Kidney epithelial cell (primary cell): ENCODE measurements around the gene CHL1. TPM values are rescaled to one million over a fixed set of nuclear protein-coding genes. Genes with fewer than 3 reads are reported as not detected.

Experiments
- DNase-seq: peaks from one replicate; pipeline ENCODE4 v3.0.0-alpha.2; 2010; ENCODE audit warnings: low read depth
- H3K27me3 ChIP-seq: 2 replicates; pipeline ENCODE4 v1.6.0; 2011; ENCODE audit warnings: low read length; ENCODE audit not compliant: control insufficient read depth, insufficient read depth
- H3K36me3 ChIP-seq: 2 replicates; pipeline ENCODE4 v1.5.1; 2011; ENCODE audit warnings: low read length; ENCODE audit not compliant: control insufficient read depth, insufficient read depth
- H3K4me3 ChIP-seq: 2 replicates; pipeline ENCODE4 v1.5.1; 2011; ENCODE audit warnings: low read depth, mild to moderate bottlenecking, control low read depth, low read length
- total RNA-seq: library from RNA; depleted of rRNA; stranded (reverse); fragments of >200 nt; gene quantifications from 2 replicates; pipeline ENCODE4 v1.2.3, GENCODE V29; 2015
- TF ChIP-seq, protein P1 (sequence below): IDR thresholded peaks from 2 replicates; pipeline ENCODE4 v1.5.1; 2011; ENCODE audit warnings: mild to moderate bottlenecking, moderate library complexity, low read length, control low read depth, inconsistent platforms; ENCODE audit not compliant: insufficient read depth, poor library complexity, severe bottlenecking

CHL1 gene
- total RNA-seq, 1 donor from 2014 or later, result 0.33 TPM

- TF ChIP-seq, protein P1, sequence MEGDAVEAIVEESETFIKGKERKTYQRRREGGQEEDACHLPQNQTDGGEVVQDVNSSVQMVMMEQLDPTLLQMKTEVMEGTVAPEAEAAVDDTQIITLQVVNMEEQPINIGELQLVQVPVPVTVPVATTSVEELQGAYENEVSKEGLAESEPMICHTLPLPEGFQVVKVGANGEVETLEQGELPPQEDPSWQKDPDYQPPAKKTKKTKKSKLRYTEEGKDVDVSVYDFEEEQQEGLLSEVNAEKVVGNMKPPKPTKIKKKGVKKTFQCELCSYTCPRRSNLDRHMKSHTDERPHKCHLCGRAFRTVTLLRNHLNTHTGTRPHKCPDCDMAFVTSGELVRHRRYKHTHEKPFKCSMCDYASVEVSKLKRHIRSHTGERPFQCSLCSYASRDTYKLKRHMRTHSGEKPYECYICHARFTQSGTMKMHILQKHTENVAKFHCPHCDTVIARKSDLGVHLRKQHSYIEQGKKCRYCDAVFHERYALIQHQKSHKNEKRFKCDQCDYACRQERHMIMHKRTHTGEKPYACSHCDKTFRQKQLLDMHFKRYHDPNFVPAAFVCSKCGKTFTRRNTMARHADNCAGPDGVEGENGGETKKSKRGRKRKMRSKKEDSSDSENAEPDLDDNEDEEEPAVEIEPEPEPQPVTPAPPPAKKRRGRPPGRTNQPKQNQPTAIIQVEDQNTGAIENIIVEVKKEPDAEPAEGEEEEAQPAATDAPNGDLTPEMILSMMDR, result no peak
- no peaks in the 10 kb centered on the region for H3K27me3 ChIP-seq
- H3K36me3 ChIP-seq, result no peaks in the 10 kb centered on the region
- DNase-seq, result no peak
- H3K4me3 ChIP-seq, result no peak overlapping the region
These were observed 149.6 kb downstream of the CHL1 start for GRCh38 chr3:346186-346585.

DNA sequence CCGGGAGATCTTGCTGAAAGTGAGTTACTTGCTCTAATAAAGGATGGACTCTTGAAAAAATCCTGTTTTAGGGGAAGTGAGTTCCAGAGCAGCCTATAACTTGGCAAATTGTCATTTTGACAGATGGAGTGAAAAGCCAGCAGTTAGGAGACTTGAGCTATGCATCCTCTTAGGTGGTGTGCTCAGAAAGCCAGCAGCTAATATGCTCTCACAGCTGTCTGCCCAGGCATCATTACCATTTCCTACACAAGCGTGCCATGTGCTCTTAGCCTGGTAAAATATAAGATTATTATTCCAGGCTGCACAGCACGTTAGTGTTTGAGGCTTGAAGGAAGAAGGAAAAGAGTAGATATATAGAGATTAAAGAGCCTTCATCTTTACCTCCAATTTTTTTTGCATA is 151.0 kb downstream of the CHL1 start:
- H3K4me3 ChIP-seq, result no peak overlapping the region
- TF ChIP-seq, protein P1, result no peak
- no peaks in the 10 kb centered on the region for H3K27me3 ChIP-seq
- no peaks in the 10 kb centered on the region for H3K36me3 ChIP-seq
- DNase-seq, result no peak

- H3K36me3 ChIP-seq, result no peaks in the 10 kb centered on the region
- TF ChIP-seq, protein P1, result no peak
- no peak overlapping the region for H3K4me3 ChIP-seq
- H3K27me3 ChIP-seq, result no peaks in the 10 kb centered on the region
- no peak for DNase-seq
These were observed 154.4 kb downstream of the CHL1 start for GRCh38 chr3:350871-351371.

- no peak for DNase-seq
- H3K27me3 ChIP-seq, result no peaks in the 10 kb centered on the region
- H3K4me3 ChIP-seq, result no peak overlapping the region
- TF ChIP-seq, protein P1, result no peak
- no peaks in the 10 kb centered on the region for H3K36me3 ChIP-seq
These were observed 156.0 kb downstream of the CHL1 start for GRCh38 chr3:352599-352998.

- H3K4me3 ChIP-seq, result no peak overlapping the region
- H3K27me3 ChIP-seq, result no peaks in the 10 kb centered on the region
- no peaks in the 10 kb centered on the region for H3K36me3 ChIP-seq
- DNase-seq, result no peak
- TF ChIP-seq, protein P1, result no peak
These were observed 156.7 kb downstream of the CHL1 start for GRCh38 chr3:353191-353739.

DNA sequence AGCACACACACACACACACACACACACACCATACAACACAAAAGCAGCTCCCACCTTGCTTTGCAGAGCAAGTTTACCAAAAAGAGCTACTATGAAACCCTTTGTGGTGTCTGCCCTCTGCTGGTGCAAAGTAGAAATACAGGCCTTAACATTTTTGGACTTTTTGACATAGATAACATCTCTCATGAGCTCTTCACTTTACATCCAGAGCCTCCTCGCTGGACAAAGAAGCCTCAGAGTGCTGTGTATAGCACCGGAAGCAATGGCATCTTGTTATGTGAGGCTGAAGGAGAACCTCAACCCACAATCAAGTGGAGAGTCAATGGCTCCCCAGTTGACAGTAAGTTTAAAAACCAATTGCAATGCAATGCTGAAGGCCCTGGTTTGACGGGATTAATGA is 157.9 kb downstream of the CHL1 start:
- Histone ChIP-seq H3K27me3 (no peaks in the 10 kb centered on the region), H3K36me3 (no peaks in the 10 kb centered on the region), H3K4me3 (no peak overlapping the region)
- TF ChIP-seq, protein P1, result peak; percentile 76
- DNase-seq, result no peak
